Measurements from ENCODE around the gene SPI1.
A peak's percentile ranks its signal among the peaks of the same experiment; 100 is the strongest.

Gene SPI1

GRCh38 chr11:47378010-47378835 lies at the start of gene SPI1:
SPI1 (minus strand) TSS chr11:47378547; CDS start chr11:47378353, 194 bp downstream.
- DNase-seq, result no peak

GRCh38 chr11:47426062-47426956 lies 48.0 kb upstream of the SPI1 start, which contains the start of gene PSMC3:
PSMC3 (minus strand) TSS chr11:47426439; CDS start chr11:47426279, 160 bp downstream.
- DNase-seq, result peak; percentile 95

DNA sequence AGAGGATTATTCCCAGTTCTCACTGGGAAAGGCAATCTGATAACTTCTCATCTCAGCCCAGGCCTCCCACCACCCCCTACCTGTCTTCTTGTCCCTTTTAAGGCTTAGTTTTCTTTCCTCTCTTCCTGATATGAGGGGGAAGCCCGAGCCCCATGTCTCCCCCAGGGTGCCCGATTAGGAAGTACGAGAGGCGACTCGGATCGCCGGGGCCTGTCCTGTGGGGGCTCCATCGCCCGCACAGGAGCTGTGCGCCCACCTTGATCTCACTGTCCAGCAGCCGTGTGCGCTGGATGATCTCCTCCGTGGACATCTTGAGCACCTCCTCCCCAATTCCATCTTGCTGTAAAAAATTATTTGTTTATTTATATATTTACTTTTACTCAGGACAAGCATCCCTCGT lies 47.3 kb upstream of the SPI1 start:
- DNase-seq, result no peak

DNA sequence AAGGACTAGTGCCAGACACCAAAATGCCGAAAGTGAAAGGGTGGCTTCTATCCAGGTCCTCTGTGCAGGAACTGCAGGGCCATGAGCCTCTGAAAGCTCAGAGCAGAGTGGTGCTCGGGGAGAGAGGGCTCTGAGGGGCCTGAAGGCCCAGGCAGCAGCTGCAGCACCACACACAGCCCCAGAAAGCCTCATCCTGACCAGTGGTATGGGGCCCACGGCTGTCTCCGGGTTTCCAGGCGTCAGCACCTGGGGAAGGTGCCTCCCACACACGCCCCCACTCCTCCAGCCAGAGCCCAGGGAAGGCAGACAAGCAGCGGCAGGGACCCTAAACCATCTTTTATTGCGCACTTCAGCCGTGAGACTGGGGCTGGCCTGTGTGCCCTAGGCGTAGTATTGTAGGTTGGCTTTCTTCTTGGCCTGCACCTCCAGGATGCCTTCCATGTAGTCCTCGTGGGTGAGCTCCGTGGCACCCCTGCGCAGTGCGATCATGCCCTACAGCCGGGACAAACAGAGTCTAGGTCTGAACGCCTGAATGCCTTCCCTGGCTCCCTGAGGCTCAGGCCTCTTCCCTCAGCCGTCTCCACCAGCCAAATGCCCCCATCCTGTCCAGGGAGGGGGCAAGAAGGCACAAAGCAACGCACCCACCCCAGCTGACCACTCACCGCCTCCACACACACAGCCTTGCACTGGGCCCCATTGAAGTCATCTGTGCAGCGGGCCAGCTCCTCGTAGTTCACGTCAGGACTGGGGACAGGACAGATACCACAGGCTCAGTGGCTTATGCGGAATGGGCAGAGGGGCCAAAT lies 40.3 kb upstream of the SPI1 start:
- DNase-seq, result no peak

DNA sequence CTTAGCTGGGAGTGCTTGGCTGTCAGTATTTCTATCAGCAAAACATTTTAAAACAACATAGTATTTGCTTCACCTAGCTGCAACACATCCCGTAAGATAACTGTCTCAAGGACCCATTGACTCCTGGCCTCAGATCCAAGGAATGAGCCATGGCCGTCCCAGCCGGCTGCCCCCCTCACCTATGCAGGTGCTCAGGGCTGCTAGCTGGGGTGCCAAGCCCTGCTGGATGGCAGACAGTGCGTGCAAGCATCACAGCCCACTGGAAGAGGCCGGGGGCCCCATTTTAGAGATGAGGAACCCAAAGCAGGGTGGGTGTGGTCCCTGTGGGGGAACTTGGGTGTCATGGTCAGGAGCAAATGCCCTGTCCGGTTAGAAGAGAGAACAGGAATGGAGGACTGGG lies 39.4 kb upstream of the SPI1 start:
- DNase-seq, result no peak

DNA sequence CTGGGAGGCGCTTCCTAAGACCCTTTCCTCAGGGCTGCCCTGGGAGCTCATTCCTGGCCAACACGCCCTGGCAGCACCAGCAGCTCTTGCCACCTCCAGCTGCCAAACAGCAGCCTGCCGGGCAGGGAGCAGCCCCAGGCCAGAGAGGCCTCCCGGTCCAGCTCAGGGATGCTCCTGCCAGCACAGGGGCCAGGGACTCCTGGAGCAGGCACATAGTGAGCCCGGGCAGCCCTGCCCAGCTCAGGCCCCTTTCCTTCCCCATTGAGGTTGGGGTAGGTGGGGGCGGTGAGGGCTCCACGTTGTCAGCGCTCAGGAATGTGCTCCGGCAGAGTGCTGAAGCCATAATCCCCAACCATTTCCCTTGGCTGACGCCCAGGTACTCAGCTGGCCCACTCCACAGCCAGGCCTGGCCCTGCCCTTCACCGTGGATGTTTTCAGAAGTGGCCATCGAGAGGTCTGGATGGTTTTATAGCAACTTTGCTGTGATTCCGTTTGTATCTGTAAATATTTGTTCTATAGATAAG lies 37.7 kb upstream of the SPI1 start:
- peak; percentile 82 for DNase-seq

DNA sequence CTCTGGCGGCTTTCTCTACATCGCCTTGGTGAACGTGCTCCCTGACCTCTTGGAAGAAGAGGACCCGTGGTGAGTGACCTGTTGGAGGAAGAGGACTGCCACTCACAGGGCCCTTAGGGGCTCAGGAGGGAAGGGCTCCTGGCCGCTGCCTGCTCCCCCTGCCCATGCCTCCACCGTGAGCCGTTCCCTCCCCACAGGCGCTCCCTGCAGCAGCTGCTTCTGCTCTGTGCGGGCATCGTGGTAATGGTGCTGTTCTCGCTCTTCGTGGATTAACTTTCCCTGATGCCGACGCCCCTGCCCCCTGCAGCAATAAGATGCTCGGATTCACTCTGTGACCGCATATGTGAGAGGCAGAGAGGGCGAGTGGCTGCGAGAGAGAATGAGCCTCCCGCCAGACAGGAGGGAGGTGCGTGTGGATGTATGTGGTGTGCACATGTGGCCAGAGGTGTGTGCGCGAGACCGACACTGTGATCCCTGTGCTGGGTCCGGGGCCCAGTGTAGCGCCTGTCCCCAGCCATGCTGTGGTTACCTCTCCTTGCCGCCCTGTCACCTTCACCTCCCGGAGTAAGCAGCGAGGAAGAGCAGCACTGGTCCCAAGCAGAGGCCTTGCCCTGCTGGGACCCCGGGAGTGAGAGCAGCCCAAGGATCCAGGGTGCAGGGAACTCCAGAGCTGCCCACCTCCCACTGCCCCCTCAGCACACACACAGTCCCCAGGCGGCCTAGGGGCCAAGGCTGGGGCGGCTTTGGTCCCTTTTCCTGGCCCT lies 36.9 kb upstream of the SPI1 start:
- no peak for DNase-seq

GRCh38 chr11:47414685-47415070 lies 36.3 kb upstream of the SPI1 start:
- DNase-seq, result no peak

DNA sequence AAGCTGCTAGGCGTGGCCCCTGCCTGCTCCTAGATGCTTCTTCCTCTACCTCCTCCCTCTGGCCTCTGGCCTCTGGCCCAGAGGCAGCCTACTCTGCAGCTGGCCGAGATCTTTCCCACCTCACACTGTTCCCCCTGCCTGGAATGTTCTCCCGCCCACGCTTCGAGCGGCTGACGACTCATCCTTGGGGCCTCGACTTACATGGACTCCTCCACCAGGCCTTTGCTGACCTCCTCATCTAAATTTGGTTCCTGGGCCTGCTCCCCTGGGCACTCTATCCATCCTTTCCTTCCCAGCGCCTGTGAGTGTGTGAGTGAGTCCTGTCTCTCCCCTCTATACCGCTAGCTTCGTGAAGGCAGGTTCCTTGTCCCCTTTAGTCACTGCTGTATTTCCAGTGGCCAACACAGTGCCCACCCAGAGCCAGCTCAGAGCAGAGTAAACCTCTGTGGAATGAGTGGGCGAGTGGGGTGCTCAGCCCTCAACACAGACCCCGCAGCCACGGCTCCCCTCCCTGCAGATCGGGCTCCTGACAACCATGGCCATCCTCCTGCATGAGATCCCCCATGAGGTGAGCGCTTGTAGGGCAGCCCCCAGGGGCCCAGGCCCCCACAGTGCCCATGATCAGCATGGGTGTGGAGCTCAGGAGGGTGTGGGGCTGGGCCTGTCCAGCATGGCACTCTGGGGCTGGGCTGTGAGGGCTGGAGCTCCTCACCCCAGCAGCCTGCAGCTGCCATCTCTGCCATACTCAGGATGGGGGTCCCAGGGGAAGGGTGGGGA lies 35.7 kb upstream of the SPI1 start:
- DNase-seq, result no peak

GRCh38 chr11:47413351-47413750 lies 35.0 kb upstream of the SPI1 start:
- no peak for DNase-seq

GRCh38 chr11:47411884-47412746 lies 33.8 kb upstream of the SPI1 start:
- DNase-seq, result no peak

GRCh38 chr11:47410370-47411264 lies 32.3 kb upstream of the SPI1 start:
- no peak for DNase-seq

GRCh38 chr11:47409440-47410369 lies 31.4 kb upstream of the SPI1 start:
- DNase-seq, result no peak

DNA sequence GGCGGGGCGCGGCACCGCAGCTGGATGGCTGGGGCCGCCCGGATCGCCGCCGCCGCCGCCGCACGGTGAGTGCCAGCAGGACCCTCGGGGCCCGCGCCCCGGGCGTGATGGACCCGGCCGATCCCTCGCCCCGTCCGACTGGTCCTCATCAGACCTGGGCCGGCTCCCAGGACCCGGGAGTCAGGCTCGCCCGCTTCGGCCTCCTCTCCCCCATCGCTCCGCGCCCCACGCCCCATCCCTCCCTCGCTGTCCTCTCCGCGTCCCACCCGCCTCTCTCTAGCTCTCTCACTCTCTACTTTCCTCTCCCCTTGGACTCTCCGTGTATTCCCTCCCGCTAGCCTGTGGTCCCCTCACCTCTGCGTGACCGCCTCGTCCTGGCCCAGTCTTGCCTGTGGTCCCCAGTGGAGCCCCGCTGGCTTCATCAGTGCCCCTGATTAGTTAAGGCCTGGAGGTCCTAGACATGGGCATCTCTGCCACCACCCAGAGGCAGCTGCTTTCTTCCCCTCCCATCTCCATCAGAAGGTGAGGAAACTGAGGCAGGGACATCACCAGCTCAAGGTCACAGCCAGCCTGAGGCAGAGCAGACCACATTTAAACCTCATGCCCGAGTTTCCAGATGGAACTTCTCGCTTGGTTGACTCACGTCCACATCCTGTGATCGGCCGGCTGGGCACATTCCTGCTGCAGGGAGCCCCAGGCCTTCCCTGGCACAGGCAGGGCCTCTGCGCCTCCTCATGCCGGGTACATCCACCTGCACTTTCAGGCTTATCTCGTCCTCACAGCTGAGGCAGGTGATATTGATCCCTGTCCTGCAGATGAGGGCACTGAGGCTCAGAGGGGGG lies 30.5 kb upstream of the SPI1 start:
- no peak for DNase-seq

- peak; percentile 69 for DNase-seq
Measured at GRCh38 chr11:47407746-47408590, 29.6 kb upstream of the SPI1 start, which contains the start of gene SLC39A13. SLC39A13 (plus strand) TSS chr11:47408590; CDS start chr11:47410095, 1,505 bp downstream.
